ENCODE measurements around the gene FAM117B.

GRCh38 chr2:202813387-202813786 is 178.6 kb downstream of the FAM117B start:
- TF ChIP-seq EZH2 (IDR thresholded peaks at IDR 0.05; ENCODE audit: borderline replicate concordance, low read depth, low read length, poor library complexity, severe bottlenecking), result no peak
- no peak for TF ChIP-seq CTCF (conservative IDR thresholded peaks at IDR 0.05; ENCODE audit: low read depth, low read length)

Data from A673 (cell line).